ENCODE data around the gene PERM1. TPM values are rescaled to one million over a fixed set of nuclear protein-coding genes. Genes with fewer than 3 reads are reported as not detected.
"Not testable (repeated sequence)": the region's sequence is repeated elsewhere in the genome, so short reads cannot be mapped to it uniquely, and the experiment has no call there.

PERM1 gene
- total RNA-seq, 1 experiment from 2014 or later, result 0.39 TPM

DNA sequence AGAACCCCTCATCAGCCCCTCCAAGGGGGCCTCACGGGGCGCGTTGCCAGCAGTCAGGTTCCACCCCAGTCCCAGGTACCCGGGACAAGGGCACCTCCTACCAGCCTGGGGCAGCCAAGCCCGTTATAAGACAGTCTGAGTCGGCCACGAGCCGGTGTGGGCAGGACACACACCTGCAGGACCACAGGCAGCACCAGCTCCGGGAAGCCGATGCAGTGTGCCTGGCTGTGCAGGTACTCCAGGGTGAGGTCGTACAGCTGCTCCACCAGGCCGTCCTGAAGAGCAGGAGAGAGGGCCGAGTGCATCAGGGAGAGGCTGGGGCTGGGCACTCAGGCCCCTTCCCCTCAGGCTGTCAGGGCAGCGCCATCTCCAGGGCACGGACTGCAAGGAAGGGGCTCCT is 33.9 kb downstream of the PERM1 start:
- Histone ChIP-seq H3K4me3 (replicated peaks in 1 of 2; ENCODE audit: low read depth in 1 of 2, low read length in 2 of 2) (no peak overlapping the region), H3K4me2 (ENCODE audit: low read length) (no peak overlapping the region), H3K9me3 (ENCODE audit: control insufficient read depth in 1 of 2, insufficient read depth in 1 of 2, low read depth in 1 of 2, low read length in 2 of 2) (no peaks in the 10 kb centered on the region), H3K79me2 (ENCODE audit: insufficient read depth, low read length) (peaks cover 15% of the 10 kb centered on the region; the same call in 1 of the 2 replicates), H3K9ac (ENCODE audit: low read length) (no peak overlapping the region), H3K27me3 (ENCODE audit: insufficient read depth, low read length) (no peaks in the 10 kb centered on the region), H2AFZ (ENCODE audit: low read depth, low read length, poor library complexity, severe bottlenecking) (no peak overlapping the region), H3K9me2 (ENCODE audit: insufficient read depth) (no peaks in the 10 kb centered on the region), H3K36me3 (ENCODE audit: control insufficient read depth in 1 of 2, insufficient read depth in 2 of 2, low read length in 2 of 2) (peaks cover 27 to 70% of the 10 kb centered on the region in 2 experiments), H3K27ac (ENCODE audit: low read depth, low read length) (no peak overlapping the region), H3K4me1 (ENCODE audit: control insufficient read depth in 1 of 2, insufficient read depth in 2 of 2, low read length in 2 of 2) (peaks cover 8 to 10% of the 10 kb centered on the region in 2 experiments), H4K20me1 (ENCODE audit: insufficient read depth) (no peaks in the 10 kb centered on the region)
- TF ChIP-seq ZBTB33 (IDR thresholded peaks at IDR 0.05; ENCODE audit: extremely low read depth, insufficient replicate concordance, low read length) (no peak), POLR2A (IDR thresholded peaks at IDR 0.05; ENCODE audit: borderline replicate concordance, extremely low read depth, insufficient read depth, insufficient read length) (no peak), FOSL1 (IDR thresholded peaks at IDR 0.05; ENCODE audit: low read depth) (no peak), SIN3A (IDR thresholded peaks at IDR 0.05; ENCODE audit: low read depth) (no peak), YY1 (IDR thresholded peaks at IDR 0.05; ENCODE audit: extremely low read depth, insufficient replicate concordance, low read depth, low read length) (no peak), SP1 (IDR thresholded peaks at IDR 0.05; ENCODE audit: low read depth) (no peak), SRF (IDR thresholded peaks at IDR 0.05; ENCODE audit: low read depth) (no peak), ZNF274 (IDR thresholded peaks at IDR 0.05; ENCODE audit: low read depth, low read length) (no peak)
- TF ChIP-seq, protein P1, sequence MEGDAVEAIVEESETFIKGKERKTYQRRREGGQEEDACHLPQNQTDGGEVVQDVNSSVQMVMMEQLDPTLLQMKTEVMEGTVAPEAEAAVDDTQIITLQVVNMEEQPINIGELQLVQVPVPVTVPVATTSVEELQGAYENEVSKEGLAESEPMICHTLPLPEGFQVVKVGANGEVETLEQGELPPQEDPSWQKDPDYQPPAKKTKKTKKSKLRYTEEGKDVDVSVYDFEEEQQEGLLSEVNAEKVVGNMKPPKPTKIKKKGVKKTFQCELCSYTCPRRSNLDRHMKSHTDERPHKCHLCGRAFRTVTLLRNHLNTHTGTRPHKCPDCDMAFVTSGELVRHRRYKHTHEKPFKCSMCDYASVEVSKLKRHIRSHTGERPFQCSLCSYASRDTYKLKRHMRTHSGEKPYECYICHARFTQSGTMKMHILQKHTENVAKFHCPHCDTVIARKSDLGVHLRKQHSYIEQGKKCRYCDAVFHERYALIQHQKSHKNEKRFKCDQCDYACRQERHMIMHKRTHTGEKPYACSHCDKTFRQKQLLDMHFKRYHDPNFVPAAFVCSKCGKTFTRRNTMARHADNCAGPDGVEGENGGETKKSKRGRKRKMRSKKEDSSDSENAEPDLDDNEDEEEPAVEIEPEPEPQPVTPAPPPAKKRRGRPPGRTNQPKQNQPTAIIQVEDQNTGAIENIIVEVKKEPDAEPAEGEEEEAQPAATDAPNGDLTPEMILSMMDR (IDR thresholded peaks at IDR 0.05 in 2 of 3, conservative IDR thresholded peaks at IDR 0.05 in 1 of 3; ENCODE audit: borderline replicate concordance in 1 of 3, insufficient read depth in 1 of 3, low read depth in 2 of 3, low read length in 2 of 3), result no peak
- RAD21 ChIA-PET (ENCODE audit: low non-redundant PET in 1 of 2, low total read pairs in 2 of 2, uncharacterized antibody in 2 of 2, unreplicated experiment in 2 of 2), result no interaction called here
- no TSS peak for BruUV-seq (replicated peaks)
- intact Hi-C loops (cut with micrococcal nuclease), result no loop called here
- DNase-seq (ENCODE audit: low read depth, low spot score) (no peak), ATAC-seq (no peak)
- POLR2A ChIA-PET, result no interaction called here
- CTCF ChIA-PET, result no interaction called here

- H2AFZ ChIP-seq (ENCODE audit: low read depth, low read length, poor library complexity, severe bottlenecking); H4K20me1 ChIP-seq (ENCODE audit: insufficient read depth); H3K9ac ChIP-seq (ENCODE audit: low read length); CTCF ChIA-PET; POLR2A ChIA-PET; H3K27ac ChIP-seq (ENCODE audit: low read depth, low read length); H3K27me3 ChIP-seq (ENCODE audit: insufficient read depth, low read length); H3K9me2 ChIP-seq (ENCODE audit: insufficient read depth); ATAC-seq; H3K4me2 ChIP-seq (ENCODE audit: low read length); H3K4me3 ChIP-seq (replicated peaks in 1 of 2; ENCODE audit: low read depth in 1 of 2, low read length in 2 of 2); DNase-seq (ENCODE audit: low read depth, low spot score); H3K9me3 ChIP-seq (ENCODE audit: control insufficient read depth in 1 of 2, insufficient read depth in 1 of 2, low read depth in 1 of 2, low read length in 2 of 2); intact Hi-C loops (cut with micrococcal nuclease); BruUV-seq (replicated peaks): not testable (repeated sequence)
- RAD21 ChIA-PET (ENCODE audit: low non-redundant PET in 1 of 2, low total read pairs in 2 of 2, uncharacterized antibody in 2 of 2, unreplicated experiment in 2 of 2), result interaction anchor here in 1 of 2 experiments (0.8 kb wide), 1 partner anchor 8 kb away, joined by 3 read pairs; no protein-coding TSS in a partner anchor
- H3K36me3 ChIP-seq (ENCODE audit: control insufficient read depth in 1 of 2, insufficient read depth in 2 of 2, low read length in 2 of 2), result peaks cover 27 to 59% of the 10 kb centered on the region in 2 experiments
- H3K4me1 ChIP-seq (ENCODE audit: control insufficient read depth in 1 of 2, insufficient read depth in 2 of 2, low read length in 2 of 2), result peaks cover 13 to 20% of the 10 kb centered on the region in 2 experiments
- H3K79me2 ChIP-seq (ENCODE audit: insufficient read depth, low read length), result peaks cover 14% of the 10 kb centered on the region; the same call in 1 of the 2 replicates
Observed at GRCh38 chr1:946811-947210, 35.1 kb downstream of the PERM1 start.

All from HCT116 (cell line).